Measurements from ENCODE around the gene WNT3.
A peak's percentile ranks its signal among the peaks of the same experiment; 100 is the strongest.
"Not testable (repeated sequence)": the region's sequence is repeated elsewhere in the genome, so short reads cannot be mapped to it uniquely, and the experiment has no call there.

The WNT3 gene

GRCh38 chr17:46851029-46851741 is 32.7 kb upstream of the WNT3 start, which contains the start of gene WNT9B:
Gene WNT9B (plus strand): TSS chr17:46851583. CDS start chr17:46851639, 56 bp downstream.
- Histone ChIP-seq H3K4me1 (ENCODE audit: control insufficient read depth, insufficient read depth, low read length) (peaks cover 8% of the 10 kb centered on the region), H3K4me3 (ENCODE audit: low read depth, low read length) (peak within 1 kb of the TSS; percentile 80), H3K9ac (ENCODE audit: low read depth, low read length) (peak within 1 kb of the TSS; percentile 47), H3K27me3 (ENCODE audit: control insufficient read depth, insufficient read depth, low read length) (peaks cover 70% of the 10 kb centered on the region), H3K36me3 (ENCODE audit: control insufficient read depth, insufficient read depth, low read length) (no peaks in the 10 kb centered on the region), H3K9me3 (ENCODE audit: control insufficient read depth, insufficient read depth, low read length) (no peaks in the 10 kb centered on the region)

GRCh38 chr17:46850688-46851028 is 32.2 kb upstream of the WNT3 start:
- no peaks in the 10 kb centered on the region for H3K9me3 ChIP-seq (ENCODE audit: control insufficient read depth, insufficient read depth, low read length)
- H3K27me3 ChIP-seq (ENCODE audit: control insufficient read depth, insufficient read depth, low read length), result peaks cover 72% of the 10 kb centered on the region
- H3K4me3 ChIP-seq (ENCODE audit: low read depth, low read length), result peak overlapping the region; percentile 80
- H3K9ac ChIP-seq (ENCODE audit: low read depth, low read length), result peak overlapping the region; percentile 47
- H3K4me1 ChIP-seq (ENCODE audit: control insufficient read depth, insufficient read depth, low read length), result peaks cover 8% of the 10 kb centered on the region
- no peaks in the 10 kb centered on the region for H3K36me3 ChIP-seq (ENCODE audit: control insufficient read depth, insufficient read depth, low read length)

GRCh38 chr17:46848534-46848933 is 30.0 kb upstream of the WNT3 start:
- no peaks in the 10 kb centered on the region for H3K4me1 ChIP-seq (ENCODE audit: control insufficient read depth, insufficient read depth, low read length)
- no peak overlapping the region for H3K9ac ChIP-seq (ENCODE audit: low read depth, low read length)
- H3K4me3 ChIP-seq (ENCODE audit: low read depth, low read length), result no peak overlapping the region
- no peaks in the 10 kb centered on the region for H3K9me3 ChIP-seq (ENCODE audit: control insufficient read depth, insufficient read depth, low read length)
- peaks cover 66% of the 10 kb centered on the region for H3K27me3 ChIP-seq (ENCODE audit: control insufficient read depth, insufficient read depth, low read length)
- no peaks in the 10 kb centered on the region for H3K36me3 ChIP-seq (ENCODE audit: control insufficient read depth, insufficient read depth, low read length)

- no peaks in the 10 kb centered on the region for H3K4me1 ChIP-seq (ENCODE audit: control insufficient read depth, insufficient read depth, low read length)
- H3K27me3 ChIP-seq (ENCODE audit: control insufficient read depth, insufficient read depth, low read length), result peaks cover 57% of the 10 kb centered on the region
- H3K9me3 ChIP-seq (ENCODE audit: control insufficient read depth, insufficient read depth, low read length), result peaks cover 3% of the 10 kb centered on the region
- H3K9ac ChIP-seq (ENCODE audit: low read depth, low read length), result no peak overlapping the region
- no peaks in the 10 kb centered on the region for H3K36me3 ChIP-seq (ENCODE audit: control insufficient read depth, insufficient read depth, low read length)
- no peak overlapping the region for H3K4me3 ChIP-seq (ENCODE audit: low read depth, low read length)
These were observed 29.0 kb upstream of the WNT3 start for GRCh38 chr17:46847204-46848191.

- Histone ChIP-seq H3K27me3 (ENCODE audit: control insufficient read depth, insufficient read depth, low read length) (peaks cover 35% of the 10 kb centered on the region), H3K9me3 (ENCODE audit: control insufficient read depth, insufficient read depth, low read length) (peaks cover 3% of the 10 kb centered on the region), H3K9ac (ENCODE audit: low read depth, low read length) (no peak overlapping the region), H3K4me1 (ENCODE audit: control insufficient read depth, insufficient read depth, low read length) (no peaks in the 10 kb centered on the region), H3K4me3 (ENCODE audit: low read depth, low read length) (no peak overlapping the region), H3K36me3 (ENCODE audit: control insufficient read depth, insufficient read depth, low read length) (no peaks in the 10 kb centered on the region)
These were observed 24.3 kb upstream of the WNT3 start for GRCh38 chr17:46842835-46843234.

- peak overlapping the region; percentile 71 for H3K4me3 ChIP-seq (ENCODE audit: low read depth, low read length)
These were observed 23.3 kb upstream of the WNT3 start for GRCh38 chr17:46841561-46842379.

GRCh38 chr17:46840596-46840995 is 22.1 kb upstream of the WNT3 start:
- H3K9me3 ChIP-seq (ENCODE audit: control insufficient read depth, insufficient read depth, low read length); H3K36me3 ChIP-seq (ENCODE audit: control insufficient read depth, insufficient read depth, low read length); H3K4me3 ChIP-seq (ENCODE audit: low read depth, low read length); H3K4me1 ChIP-seq (ENCODE audit: control insufficient read depth, insufficient read depth, low read length); H3K9ac ChIP-seq (ENCODE audit: low read depth, low read length): not testable (repeated sequence)
- peaks cover 21% of the 10 kb centered on the region for H3K27me3 ChIP-seq (ENCODE audit: control insufficient read depth, insufficient read depth, low read length)

More at GRCh38 chr17:46841561-46842379, 23.3 kb upstream of the WNT3 start:
- Histone ChIP-seq H3K9ac (ENCODE audit: low read depth, low read length) (peak overlapping the region; percentile 24), H3K27me3 (ENCODE audit: control insufficient read depth, insufficient read depth, low read length) (peaks cover 26% of the 10 kb centered on the region), H3K36me3 (ENCODE audit: control insufficient read depth, insufficient read depth, low read length) (no peaks in the 10 kb centered on the region), H3K4me1 (ENCODE audit: control insufficient read depth, insufficient read depth, low read length) (no peaks in the 10 kb centered on the region), H3K9me3 (ENCODE audit: control insufficient read depth, insufficient read depth, low read length) (peaks cover 3% of the 10 kb centered on the region)

GRCh38 chr17:46839211-46839610 is 20.7 kb upstream of the WNT3 start:
- no peaks in the 10 kb centered on the region for H3K4me1 ChIP-seq (ENCODE audit: control insufficient read depth, insufficient read depth, low read length)

GRCh38 chr17:46837521-46837920 is 19.0 kb upstream of the WNT3 start:
- Histone ChIP-seq H3K4me3 (ENCODE audit: low read depth, low read length) (no peak overlapping the region), H3K9ac (ENCODE audit: low read depth, low read length) (no peak overlapping the region), H3K4me1 (ENCODE audit: control insufficient read depth, insufficient read depth, low read length) (peaks cover 4% of the 10 kb centered on the region), H3K9me3 (ENCODE audit: control insufficient read depth, insufficient read depth, low read length) (no peaks in the 10 kb centered on the region), H3K36me3 (ENCODE audit: control insufficient read depth, insufficient read depth, low read length) (no peaks in the 10 kb centered on the region), H3K27me3 (ENCODE audit: control insufficient read depth, insufficient read depth, low read length) (peaks cover 33% of the 10 kb centered on the region)

More at GRCh38 chr17:46839211-46839610, 20.7 kb upstream of the WNT3 start:
- Histone ChIP-seq H3K27me3 (ENCODE audit: control insufficient read depth, insufficient read depth, low read length) (peaks cover 19% of the 10 kb centered on the region), H3K9me3 (ENCODE audit: control insufficient read depth, insufficient read depth, low read length) (peaks cover 3% of the 10 kb centered on the region), H3K36me3 (ENCODE audit: control insufficient read depth, insufficient read depth, low read length) (no peaks in the 10 kb centered on the region), H3K9ac (ENCODE audit: low read depth, low read length) (no peak overlapping the region), H3K4me3 (ENCODE audit: low read depth, low read length) (no peak overlapping the region)

GRCh38 chr17:46836500-46836899 is 18.0 kb upstream of the WNT3 start:
- Histone ChIP-seq H3K27me3 (ENCODE audit: control insufficient read depth, insufficient read depth, low read length) (peaks cover 34% of the 10 kb centered on the region), H3K4me1 (ENCODE audit: control insufficient read depth, insufficient read depth, low read length) (peaks cover 8% of the 10 kb centered on the region), H3K36me3 (ENCODE audit: control insufficient read depth, insufficient read depth, low read length) (no peaks in the 10 kb centered on the region), H3K9me3 (ENCODE audit: control insufficient read depth, insufficient read depth, low read length) (no peaks in the 10 kb centered on the region), H3K4me3 (ENCODE audit: low read depth, low read length) (no peak overlapping the region), H3K9ac (ENCODE audit: low read depth, low read length) (no peak overlapping the region)

GRCh38 chr17:46834846-46835245 is 16.4 kb upstream of the WNT3 start:
- H3K27me3 ChIP-seq (ENCODE audit: control insufficient read depth, insufficient read depth, low read length), result peaks cover 24% of the 10 kb centered on the region
- no peaks in the 10 kb centered on the region for H3K9me3 ChIP-seq (ENCODE audit: control insufficient read depth, insufficient read depth, low read length)

More at GRCh38 chr17:46834846-46835245, 16.4 kb upstream of the WNT3 start:
- Histone ChIP-seq H3K36me3 (ENCODE audit: control insufficient read depth, insufficient read depth, low read length) (no peaks in the 10 kb centered on the region), H3K4me1 (ENCODE audit: control insufficient read depth, insufficient read depth, low read length) (peaks cover 8% of the 10 kb centered on the region), H3K4me3 (ENCODE audit: low read depth, low read length) (no peak overlapping the region), H3K9ac (ENCODE audit: low read depth, low read length) (no peak overlapping the region)

Data from iPS-15b (cell line).